Stimulated activated CD4-positive, alpha-beta T cell treated with anti-CD3 and anti-CD28 coated beads, TNF-alpha, amount 100 ng/mL, for 4 hours (primary cell): ENCODE results near the gene REPS2.
"Not testable (repeated sequence)": the region's sequence is repeated elsewhere in the genome, so short reads cannot be mapped to it uniquely, and the experiment has no call there.

Experiments used
- DNase-seq, 3 experiments: peaks; one replicate each; pipeline ENCODE4 v3.0.0-alpha.2; 2020; ENCODE audit warnings: low read depth in 3 of 3

REPS2 gene

DNA sequence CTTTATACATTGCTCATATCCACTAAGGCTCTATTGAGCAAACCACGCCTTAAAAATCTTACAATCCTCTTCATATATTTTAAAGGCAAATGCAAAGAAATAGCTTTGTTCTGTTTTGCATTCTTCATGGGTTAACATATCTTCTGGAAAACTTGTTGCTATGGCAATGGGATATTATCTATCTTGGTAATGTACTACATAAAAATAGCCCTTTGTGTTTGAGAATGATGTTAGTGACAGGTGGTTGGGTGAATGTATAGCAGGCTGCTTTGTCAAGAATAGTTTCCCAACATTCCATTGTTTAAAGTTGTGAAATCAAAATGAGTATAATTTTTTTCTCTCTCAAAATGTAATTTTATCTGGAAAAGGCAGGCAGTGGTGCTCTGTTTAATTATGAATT is 16.8 kb downstream of the REPS2 start:
- DNase-seq = no peak

DNA sequence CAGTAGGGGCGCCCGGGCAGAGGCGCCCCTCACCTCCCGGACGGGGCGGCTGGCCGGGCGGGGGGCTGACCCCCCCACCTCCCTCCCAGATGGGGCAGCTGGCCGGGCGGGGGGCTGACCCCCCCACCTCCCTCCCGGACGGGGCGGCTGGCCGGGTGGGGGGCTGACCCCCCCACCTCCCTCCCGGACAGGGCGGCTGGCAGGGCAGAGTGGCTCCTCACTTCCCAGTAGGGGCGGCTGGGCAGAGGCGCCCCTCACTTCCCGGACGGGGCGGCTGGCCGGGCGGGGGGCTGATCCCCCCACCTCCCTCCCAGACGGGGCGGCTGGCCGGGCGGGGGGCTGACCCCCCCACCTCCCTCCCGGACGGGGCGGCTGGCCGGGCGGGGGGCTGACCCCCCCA is 18.5 kb downstream of the REPS2 start:
- DNase-seq = not testable (repeated sequence)

DNA sequence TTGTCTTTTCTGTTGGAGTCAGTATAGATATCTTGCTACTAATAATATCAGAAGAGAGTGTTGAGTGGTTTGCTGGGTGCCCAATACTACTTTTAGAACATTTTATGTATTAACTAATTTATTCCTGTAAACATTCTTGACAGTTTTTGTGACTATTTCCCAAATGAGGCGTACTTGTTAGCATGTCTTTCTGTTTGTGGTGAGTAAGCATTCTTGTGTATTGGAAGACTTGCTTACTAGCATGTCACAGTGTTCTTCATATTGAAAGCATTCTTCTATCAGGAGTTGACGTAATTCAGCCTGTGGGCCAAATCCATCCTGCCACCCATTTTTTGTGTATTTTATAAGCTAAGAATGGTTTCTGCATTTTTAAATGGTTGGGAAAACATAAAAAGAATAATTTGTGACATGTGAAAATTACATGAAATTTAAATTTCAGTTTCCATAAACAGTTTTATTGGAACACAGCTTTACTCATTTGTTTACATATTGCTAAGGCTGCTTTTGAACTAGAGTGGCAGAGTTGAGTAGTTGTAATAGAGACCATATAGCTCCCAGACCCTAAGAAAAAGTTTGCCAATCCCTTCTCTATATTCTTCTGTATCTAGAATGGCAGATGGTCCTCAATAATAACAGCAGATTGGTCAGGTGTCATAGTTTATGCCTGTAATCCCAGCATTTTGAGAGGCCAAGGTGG is 20.4 kb downstream of the REPS2 start:
- no peak for DNase-seq

DNA sequence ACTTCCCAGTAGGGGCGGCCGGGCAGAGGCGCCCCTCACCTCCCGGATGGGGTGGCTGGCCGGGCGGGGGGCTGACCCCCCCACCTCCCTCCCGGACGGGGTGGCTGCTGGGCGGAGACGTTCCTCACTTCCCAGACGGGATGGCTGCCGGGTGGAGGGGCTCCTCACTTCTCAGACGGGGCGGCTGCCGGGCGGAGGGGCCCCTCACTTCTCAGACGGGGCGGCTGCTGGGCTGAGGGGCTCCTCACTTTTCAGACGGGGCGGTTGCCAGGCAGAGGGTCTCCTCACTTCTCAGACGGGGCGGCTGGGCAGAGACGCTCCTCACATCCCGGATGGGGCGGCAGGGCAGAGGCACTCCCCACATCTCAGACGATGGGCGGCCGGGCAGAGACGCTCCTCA is 22.3 kb downstream of the REPS2 start:
- not testable (repeated sequence) for DNase-seq

DNA sequence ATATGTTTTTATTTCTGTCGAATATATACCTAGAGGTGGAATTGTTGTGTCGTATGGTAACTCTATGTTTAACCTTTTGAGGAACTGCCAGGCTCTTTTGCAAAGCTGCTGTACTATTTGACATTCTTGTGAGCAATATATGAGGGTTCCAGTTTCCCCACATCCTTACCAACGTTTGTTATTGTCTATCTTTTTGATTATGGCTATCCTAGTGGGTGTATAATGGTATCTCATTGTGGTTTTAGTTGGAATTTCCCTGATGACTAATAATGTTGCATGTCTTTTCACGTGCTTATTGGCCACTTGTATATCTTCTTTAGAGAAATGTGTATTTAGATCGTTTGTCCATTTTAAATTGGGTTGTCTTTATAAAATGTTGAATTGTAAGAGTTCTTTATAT is 24.5 kb downstream of the REPS2 start:
- no peak for DNase-seq

DNA sequence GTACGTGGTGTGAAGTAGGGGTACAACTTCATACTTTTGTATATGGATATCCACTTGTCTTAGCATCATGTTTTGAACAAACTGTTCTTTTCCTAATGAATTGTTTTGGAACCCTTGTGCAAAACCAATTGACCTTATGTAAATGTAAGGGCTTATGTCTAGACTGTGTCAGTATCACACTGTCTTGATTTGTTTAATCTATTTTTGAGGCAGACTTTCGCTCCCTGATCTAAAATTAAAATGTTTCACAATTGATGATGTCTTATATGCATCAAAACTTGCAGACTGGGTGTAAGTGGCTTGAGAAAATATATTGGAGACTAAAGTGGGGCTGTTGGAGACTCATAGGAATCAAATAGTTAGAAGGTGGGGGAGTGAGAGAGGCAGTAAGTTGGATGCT is 25.2 kb downstream of the REPS2 start:
- DNase-seq = no peak

DNA sequence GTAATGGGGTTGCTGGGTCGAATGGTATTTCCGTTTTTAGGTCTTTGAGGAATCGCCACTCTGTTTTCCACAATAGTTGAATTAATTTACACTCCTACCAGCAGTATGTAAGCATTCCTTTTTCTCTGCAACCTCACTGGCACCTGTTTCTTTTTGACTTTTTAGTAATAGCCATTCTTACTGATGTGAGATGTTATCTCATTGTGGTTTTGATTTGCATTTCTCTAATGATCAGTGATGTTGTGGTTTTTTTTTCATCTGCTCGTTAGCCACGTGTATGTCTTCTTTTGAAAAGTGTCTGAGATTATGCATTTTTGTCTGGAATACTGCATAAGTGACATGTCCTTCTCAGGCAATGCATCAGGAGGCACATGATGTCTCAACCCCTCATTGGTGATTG is 28.8 kb downstream of the REPS2 start:
- DNase-seq = no peak

DNA sequence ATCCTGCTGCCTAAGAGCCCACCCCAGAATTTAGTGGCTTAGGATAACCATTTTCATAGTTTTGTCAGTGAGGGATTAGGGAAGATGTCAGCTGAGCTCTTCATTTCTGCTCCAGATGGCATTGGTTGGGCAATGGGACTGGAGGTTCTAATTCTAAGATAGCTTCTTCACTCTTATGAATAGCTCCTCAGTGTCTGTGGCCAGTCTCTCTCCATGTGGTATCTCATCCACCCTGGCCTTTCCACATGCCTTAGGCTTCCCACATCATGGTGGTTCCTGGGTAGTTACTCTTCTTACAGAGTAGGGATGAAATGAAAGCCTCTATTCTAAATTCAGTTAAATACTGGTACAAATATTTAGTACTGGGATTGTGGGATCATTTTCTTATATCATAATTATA is 31.3 kb downstream of the REPS2 start:
- DNase-seq = no peak

DNA sequence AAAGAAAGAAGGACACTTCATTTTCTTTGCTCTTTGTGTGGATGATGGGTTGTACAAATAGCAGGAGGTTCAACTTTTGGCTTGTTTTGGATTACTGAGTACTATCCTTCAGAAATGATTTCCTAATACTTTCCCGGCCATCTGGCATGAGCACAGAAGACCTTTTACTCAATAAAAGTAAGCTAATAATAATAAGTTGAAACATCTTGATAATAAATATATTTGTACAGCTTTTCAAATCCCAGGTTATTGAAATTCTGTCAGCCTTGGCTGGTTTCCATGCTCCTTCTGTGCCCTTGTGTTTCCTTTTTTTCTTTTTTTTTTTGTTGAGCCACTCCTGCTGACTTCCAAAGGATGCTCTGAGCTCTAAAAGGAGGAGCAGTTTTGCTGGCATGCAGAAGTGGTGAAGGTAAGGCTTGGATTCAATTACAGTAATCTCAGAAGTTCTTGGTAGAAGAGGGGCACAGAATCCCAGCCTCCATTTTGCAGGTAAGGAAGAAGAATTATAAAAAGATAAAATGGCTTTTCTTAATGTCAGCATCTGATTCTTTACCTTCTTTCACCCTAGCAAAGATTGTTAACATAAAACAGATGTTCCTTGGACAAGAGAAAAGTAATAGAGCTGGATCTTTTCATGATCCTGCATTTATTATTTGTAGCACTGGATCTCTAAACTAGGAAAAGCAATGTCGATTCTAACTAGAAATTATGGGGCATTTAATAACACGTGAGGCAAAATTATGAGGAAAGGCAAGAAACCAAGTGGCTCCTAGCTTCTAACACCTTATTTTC is 31.9 kb downstream of the REPS2 start:
- no peak for DNase-seq

DNA sequence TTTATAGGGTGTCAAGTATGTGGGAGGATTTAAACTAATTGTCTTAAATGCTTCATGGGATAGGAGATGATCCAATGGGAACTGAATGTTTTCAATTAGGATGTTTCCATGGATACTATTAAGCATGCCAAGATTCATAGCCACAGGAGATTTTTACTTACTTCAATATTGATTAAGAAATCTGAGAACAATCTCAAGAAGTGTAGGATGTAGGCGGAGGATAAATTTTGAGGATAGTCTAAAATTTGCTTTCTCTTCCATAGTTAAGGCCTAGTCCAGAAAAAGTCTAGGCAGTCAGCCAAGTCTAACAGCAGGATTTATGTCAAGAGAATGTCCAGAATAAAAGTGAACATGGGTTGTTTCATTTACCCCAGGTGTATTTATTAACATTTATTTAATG is 32.8 kb downstream of the REPS2 start:
- no peak for DNase-seq

DNA sequence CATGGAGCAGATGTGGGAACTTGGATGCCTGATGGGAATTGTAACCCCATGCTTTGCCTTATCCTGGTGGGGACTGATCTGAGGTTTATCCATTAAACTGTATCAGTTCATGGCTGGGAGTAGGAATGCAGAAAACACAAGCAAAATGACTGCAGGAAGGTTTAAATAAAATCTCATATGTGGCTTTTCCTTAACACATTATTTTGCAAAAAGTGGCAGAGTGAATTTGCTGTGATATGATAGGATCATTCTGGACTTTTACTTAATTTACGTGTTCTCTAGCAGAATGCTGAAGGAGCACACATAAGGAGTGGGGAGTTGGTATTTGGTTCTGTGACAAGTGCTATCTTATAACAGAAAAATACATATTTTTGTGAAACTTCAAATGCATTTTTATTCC is 34.8 kb downstream of the REPS2 start:
- DNase-seq = no peak

DNA sequence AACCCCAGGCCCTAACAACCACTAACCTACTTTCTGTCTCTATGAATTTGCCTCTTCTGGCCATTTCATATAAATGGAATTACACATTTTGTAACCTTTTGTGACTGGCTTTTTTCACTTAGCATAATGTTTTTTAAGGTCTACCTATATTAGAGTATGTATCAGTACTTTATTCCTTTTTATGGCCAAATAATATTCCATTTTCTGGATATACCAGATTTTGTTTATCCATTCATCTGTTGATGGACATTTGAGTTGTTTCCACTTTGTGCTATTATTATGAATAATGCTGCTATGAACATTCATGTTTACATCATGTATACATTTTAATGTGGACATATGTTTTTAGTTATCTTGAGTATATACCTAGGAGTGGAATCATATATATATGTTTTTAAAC is 35.5 kb downstream of the REPS2 start:
- no peak for DNase-seq

DNA sequence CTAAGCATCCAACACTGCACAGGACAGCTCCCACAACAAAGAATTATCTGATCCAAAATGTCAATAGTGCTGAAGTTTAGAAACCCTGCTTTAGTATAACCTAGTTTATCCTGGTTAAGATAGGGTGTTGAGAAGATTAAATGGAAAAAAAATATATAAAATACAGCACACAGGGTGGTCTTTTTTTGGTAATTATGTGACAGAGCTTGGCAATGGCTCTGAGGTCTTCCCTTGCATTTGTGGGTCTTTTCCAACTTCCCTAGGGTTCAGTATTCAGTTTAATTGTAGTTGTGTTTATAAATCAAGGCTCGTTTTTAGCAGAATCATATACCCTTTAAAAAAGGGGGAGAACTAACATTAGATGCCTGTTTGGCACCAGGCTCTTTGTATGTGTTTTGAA is 36.6 kb downstream of the REPS2 start:
- no peak for DNase-seq

DNA sequence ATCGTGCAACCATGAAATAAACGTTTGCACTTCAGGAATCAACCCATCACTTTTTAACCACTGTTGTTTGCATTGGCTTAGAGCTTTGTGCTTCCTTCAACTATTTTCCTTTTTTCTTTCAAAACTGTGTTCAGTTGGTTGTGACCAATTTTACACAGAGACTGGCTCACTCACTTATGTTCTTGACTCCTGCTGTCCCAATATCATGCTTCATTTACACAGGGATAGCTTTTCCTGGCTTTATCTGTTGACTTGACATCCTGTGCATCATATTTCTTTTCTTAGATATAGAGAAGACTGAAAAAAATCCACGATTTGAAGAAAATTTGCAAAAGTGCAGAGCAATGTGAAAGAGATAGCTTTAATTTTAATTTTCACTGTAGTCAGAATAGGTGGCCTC is 38.8 kb downstream of the REPS2 start:
- no peak for DNase-seq

DNA sequence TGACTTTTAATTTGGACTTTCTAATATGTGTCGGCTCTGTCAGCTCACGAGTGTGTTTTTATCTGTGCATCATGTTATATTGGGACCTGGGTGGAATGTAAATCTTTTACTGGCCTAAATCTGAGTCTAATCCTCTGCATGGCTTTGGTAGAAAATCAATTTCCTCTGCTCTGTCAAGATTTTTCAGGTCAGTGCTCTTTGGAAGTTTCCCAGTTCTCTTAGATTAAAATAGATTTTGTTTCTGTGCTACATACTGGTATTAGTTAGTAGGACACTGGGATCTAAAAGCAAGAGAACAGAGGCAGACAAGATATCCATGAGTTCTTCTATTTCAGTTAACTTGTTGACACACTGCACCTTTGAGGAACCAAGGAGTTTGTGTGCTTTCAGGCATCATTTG is 39.7 kb downstream of the REPS2 start:
- no peak for DNase-seq

DNA sequence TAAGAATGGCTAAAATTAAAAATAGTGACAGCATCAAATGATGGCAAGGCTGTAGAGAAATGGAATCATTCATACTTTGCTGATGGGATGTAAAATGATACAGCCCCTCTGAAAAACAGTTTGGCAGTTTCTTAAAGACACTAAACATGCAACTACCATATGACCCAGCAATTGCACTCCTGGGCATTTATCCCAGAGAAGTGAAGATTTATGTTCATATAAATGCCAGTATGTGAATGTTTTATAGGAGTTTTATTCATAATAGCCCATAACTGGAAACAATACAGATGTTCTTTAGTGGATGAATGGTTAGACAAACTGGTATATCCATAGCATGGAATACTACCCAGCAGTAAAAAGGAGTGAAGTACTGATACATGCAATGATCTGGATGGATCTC is 43.3 kb downstream of the REPS2 start:
- DNase-seq = no peak

DNA sequence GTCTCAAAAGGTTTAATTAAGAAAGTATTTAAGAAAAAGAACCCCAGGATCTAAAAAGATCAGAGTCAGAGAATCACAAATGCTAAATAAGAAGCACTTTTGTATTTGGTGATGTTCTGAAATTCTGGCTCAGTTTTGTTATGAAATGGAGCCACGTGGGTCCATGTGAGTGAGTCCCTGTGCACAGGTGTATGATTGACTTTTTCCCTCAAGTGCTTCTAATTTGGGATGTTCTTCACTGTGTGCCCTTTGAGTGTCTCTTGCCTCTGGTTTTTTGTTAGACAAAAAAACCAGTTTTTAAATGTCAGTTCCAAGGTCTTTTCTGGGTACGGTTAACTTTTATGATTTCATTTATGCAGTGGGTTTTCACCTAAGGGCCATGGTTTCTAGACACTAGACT is 44.4 kb downstream of the REPS2 start:
- no peak for DNase-seq

DNA sequence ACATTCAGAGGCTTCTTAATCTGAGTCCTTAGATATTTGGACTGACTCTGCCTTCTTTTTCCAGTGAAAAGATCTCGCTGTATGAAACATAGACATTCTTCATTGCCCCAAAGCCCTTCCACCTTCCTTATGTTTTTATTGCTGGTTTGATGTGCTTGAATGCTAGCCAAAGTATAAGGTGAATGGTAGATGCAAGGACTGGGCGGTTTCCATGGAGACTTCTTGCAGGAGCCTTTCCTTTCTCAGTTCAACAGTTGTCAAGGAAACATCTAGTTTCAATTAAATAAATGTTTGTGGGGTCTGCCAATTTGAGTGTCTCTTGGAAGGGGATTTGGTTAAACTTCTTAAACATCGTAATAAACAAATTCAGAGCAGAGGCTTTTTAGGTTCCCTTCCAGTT is 46.0 kb downstream of the REPS2 start:
- DNase-seq = no peak

DNA sequence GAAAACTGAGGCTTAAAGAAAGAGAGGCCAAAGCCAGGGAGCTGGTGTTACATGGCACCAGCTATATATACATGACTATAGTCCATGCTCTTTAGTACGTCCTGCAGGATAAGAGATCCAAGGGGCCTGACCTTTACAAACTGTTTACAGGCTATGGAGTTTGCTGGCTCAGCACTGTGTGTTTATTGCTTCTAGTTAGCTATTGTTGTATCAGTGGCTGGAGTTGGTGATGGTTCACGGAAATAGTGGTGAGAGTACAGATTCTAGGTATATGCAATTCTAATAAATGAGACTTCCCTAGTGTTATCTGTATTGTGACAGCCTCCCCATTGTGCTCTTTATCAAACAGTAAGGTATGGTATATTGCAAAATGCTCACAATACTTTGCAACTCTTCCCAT is 46.5 kb downstream of the REPS2 start:
- DNase-seq = no peak

DNA sequence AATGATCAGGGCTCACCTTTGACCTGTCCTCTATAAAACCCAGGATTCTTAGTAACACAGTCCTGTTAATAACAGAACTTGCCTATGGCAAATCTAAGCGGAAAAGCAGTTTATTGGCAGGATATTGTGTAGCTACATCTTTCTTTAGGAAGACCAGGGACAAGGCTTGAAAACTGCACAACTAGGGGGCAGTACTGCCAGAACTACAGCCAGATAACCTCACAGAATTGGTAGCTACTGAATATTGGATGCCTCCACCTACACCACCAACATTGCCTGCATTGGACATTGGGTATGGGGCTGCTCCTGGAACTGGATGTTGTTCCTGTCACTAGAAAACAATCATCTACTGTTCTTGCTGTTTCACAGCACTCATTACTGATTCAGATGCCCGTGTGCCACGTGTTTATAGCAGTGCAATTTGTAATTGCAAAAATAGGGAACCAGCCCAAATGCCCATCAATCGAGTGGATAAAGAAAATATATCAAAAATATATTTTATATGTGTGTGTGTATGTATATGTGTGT is 47.4 kb downstream of the REPS2 start:
- DNase-seq = no peak

DNA sequence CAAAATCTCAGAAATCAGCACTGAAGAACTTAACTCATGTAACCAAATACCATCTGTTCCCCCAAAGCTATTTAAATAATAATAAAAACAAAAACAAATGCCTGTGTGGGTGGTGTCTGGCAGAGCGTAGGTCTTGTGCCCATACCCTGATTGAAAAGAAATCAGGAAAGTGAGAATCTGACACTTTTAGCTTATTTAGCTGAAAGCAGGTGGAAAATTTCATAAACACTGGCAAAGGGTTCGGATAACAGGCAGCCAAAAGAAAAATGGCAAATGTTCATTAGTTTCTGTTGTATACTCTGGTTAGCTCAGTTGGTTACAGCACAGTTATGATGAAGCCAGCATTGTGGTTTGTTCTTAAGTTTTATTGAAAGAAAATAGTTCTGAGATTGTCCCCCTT is 48.3 kb downstream of the REPS2 start:
- no peak for DNase-seq

DNA sequence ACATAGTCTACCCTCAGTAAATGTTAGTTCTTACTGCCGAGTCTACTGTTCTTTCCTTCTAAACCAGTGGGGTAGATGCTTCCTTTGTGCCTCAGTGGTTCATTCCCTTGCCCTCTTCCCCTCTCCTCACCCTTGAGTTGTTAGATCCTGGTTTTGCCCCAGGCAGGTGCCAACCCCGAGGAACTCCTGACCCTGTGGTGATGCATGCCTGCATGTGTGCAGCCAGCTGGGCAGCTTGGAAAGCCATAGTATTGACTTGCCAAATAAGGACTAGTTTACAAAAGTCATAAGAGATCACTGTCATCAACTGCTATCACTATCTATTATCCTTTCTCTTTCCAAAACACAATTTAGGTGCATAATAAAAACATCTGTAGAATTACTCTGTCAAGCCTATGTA is 50.9 kb downstream of the REPS2 start:
- DNase-seq = no peak

DNA sequence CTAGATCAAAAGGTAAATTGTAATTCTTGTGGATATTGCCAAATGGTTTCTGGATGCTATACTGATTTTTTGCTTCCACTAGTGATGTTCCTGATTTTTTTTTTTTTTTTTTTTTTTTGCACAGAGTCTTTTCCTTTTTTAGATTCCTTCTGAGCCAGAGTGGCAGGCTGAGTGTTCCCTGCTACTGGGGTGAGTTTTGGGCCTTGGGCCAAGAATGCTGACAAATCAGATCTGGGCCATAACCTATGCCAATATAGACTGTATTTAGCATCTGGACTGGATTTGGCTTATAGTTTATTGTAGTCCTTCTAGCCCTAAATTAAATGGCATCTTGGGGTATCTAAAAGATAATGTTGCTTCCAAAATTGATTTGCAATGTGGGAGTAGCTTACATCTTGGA is 52.8 kb downstream of the REPS2 start:
- no peak for DNase-seq
